Activated naive CD4-positive, alpha-beta T cell treated with anti-CD3 and anti-CD28 coated beads, Interleukin-2, amount 50 U/mL, for 24 hours (primary cell): ENCODE measurements around the gene PDZRN3.

Experiments used
- H3K27ac Mint-ChIP-seq: one replicate; pipeline ENCODE4 v1.8.0; 2021; ENCODE audit warnings: mild to moderate bottlenecking, mixed read lengths
- H3K27me3 Mint-ChIP-seq: one replicate; pipeline ENCODE4 v1.8.0; 2021; ENCODE audit warnings: mixed read lengths
- H3K36me3 Mint-ChIP-seq: one replicate; pipeline ENCODE4 v1.8.0; 2021; ENCODE audit warnings: mixed read lengths
- H3K4me1 Mint-ChIP-seq: one replicate; pipeline ENCODE4 v1.8.0; 2021; ENCODE audit warnings: mixed read lengths
- H3K4me3 Mint-ChIP-seq: one replicate; pipeline ENCODE4 v1.8.0; 2021; ENCODE audit warnings: mild to moderate bottlenecking, mixed read lengths
- H3K9me3 Mint-ChIP-seq: one replicate; pipeline ENCODE4 v1.8.0; 2021; ENCODE audit warnings: mixed read lengths

The PDZRN3 gene

DNA sequence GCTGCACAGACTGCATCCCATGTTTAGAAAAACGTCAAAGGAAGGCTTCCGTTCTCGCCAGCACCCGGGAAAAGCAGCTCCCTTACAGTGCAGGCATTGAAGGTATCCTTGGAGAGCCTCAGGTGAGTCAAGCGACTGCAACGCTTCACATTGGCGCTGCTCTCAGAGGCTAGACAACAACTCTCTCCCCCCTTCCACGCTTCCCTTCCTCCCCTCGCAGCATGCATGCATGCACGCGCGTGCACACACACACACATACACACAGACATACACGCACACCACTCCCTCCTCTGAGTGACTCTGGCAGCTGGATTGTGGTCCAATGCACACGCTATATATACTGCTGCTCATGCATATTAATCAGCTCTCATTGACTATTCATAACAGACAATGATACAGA, 191.1 kb downstream of the PDZRN3 start:
- Mint-ChIP-seq H3K36me3 (no peaks in the 10 kb centered on the region), H3K27me3 (peaks cover 2% of the 10 kb centered on the region), H3K9me3 (no peaks in the 10 kb centered on the region), H3K4me1 (no peaks in the 10 kb centered on the region), H3K27ac (no peak overlapping the region), H3K4me3 (no peak overlapping the region)

DNA sequence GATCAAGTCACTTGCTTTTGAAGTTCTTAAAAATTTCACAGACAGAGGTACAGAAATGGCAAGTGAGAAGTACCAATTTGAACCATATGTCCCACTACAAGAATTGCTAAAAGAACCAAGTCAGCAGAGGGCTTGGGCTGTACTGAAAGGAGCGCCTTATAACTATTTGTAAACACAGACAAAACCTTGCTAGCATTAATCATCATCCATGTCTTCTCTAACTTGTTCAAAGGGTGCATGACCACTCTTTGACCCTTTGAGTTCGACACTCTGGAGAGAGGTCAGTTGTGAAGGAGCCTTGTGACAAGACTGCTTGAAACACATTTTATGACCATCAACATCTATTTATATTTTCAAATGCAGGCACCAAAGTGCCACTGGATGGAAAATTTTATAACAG, 191.7 kb downstream of the PDZRN3 start:
- Mint-ChIP-seq H3K4me3 (no peak overlapping the region), H3K27me3 (peaks cover 2% of the 10 kb centered on the region), H3K9me3 (no peaks in the 10 kb centered on the region), H3K36me3 (no peaks in the 10 kb centered on the region), H3K27ac (no peak overlapping the region), H3K4me1 (no peaks in the 10 kb centered on the region)

DNA sequence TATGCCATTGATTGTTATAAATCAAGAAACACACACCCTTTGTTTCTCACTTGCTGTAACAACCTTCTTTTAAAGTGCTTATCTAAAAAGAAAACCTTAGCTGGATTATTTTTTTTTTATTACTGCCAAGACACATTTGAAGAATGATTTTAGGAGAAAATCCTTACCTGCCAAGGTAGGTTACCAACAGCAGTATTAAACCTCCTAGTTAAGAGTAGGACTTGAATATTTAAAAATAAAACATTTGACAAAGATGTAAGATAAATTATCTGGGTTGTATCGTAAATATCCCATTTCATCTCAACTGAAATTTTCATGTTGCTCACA, 192.1 kb downstream of the PDZRN3 start:
- no peaks in the 10 kb centered on the region for H3K9me3 Mint-ChIP-seq
- no peak overlapping the region for H3K27ac Mint-ChIP-seq
- no peaks in the 10 kb centered on the region for H3K36me3 Mint-ChIP-seq
- no peak overlapping the region for H3K4me3 Mint-ChIP-seq
- no peaks in the 10 kb centered on the region for H3K4me1 Mint-ChIP-seq
- peaks cover 2% of the 10 kb centered on the region for H3K27me3 Mint-ChIP-seq

DNA sequence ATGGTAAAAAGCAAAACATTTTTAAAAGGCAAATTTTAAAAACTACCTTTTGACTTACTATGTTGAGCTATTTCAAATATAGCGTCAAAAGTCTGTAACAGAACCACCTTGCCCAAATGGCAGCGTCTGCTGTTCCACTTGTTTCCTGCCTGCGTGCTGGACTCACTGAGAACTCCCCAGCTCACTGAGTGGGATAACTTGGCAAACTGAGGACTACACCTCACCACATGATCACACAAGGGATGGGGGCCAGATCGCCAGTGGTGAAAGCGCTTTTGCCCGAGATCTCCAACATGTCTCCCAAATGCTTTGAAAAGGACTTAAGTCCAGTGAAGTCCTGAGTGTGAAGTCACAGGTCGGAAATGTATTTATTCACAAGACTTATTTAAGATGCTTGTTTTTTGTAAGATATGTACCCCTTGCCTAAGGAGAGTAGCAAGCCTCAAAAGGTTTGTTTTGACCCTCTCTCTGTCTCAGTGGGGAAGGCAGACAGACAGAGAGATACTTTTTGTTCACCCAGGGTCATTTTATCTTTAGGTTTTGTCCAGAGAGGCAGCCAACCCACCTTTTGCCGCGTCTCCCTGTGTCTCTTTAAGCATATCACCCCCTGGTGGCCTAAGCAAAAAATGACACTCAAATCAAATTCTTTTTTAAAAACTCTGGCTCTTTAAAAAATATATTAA, 192.6 kb downstream of the PDZRN3 start:
- H3K9me3 Mint-ChIP-seq = no peaks in the 10 kb centered on the region

DNA sequence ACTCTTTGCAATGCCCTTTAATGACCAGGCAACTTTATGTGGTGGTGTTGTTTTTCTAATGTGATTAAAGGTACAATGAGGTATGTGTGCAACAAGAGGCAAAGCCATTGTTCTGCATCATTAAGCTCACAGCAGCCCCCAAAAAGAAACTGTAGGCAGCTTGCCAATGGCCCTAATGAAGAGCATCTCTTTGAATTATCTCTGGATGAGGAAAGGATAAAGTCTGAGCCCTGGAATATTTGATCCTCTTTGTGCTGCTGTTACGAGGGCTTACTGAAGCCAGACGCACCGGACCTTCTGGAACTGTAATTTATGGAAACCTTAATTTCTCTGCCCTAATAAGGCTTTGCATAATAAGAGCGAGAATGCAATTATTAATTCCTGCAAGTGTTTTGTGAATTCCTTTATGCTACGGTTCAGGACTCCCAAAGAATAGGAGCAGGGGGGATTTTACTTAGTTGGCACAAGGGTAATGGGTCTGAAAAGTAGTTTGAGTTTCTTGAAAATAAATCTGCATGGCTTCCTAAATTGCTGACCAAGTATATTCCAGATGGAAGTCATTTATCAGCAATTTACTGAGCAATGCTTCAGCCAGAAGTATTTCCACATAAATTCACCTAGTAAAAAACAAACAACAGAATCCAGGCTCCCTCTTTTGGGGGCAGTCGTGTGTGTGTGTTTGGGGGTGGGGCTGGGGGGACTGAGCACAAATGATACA, 193.4 kb downstream of the PDZRN3 start:
- Mint-ChIP-seq H3K4me1 (no peaks in the 10 kb centered on the region), H3K36me3 (no peaks in the 10 kb centered on the region), H3K27ac (no peak overlapping the region), H3K9me3 (no peaks in the 10 kb centered on the region), H3K4me3 (no peak overlapping the region), H3K27me3 (peaks cover 5% of the 10 kb centered on the region)

More for the DNA sequence above, 192.6 kb downstream of the PDZRN3 start:
- Mint-ChIP-seq H3K4me1 (no peaks in the 10 kb centered on the region), H3K4me3 (no peak overlapping the region), H3K36me3 (no peaks in the 10 kb centered on the region), H3K27ac (no peak overlapping the region), H3K27me3 (peaks cover 2% of the 10 kb centered on the region)

DNA sequence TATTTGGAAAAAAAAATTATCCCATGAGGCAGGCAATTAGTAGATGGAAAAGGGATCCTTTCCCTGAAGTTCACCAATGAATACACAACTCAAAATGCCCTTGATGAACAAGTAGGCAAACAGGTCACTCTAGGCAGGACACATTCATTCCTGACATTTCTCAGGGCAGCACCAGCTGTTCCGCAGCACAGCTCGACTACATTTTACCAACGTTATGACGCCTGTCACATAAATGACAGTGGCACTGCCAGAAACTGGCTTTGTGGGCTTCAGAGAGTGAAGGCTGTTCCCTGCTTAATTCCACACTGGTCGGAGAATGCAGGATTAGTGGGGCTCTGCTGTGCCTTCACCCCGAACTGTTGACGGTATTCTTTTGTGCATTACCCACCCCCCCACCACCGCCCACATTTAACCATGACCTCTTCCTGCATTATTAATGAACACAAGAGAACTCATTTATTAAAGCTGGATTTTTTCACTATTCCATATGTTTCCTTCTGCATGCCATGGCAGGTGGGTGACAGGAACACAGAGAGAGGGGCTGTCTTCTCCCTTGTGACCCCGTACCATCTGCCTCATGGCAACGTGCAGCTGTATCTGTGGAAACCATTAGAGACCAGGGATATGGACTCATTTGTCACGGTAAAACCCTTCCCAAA, 197.6 kb downstream of the PDZRN3 start:
- H3K27ac Mint-ChIP-seq = no peak overlapping the region
- H3K27me3 Mint-ChIP-seq = peaks cover 4% of the 10 kb centered on the region
- H3K4me3 Mint-ChIP-seq = no peak overlapping the region

DNA sequence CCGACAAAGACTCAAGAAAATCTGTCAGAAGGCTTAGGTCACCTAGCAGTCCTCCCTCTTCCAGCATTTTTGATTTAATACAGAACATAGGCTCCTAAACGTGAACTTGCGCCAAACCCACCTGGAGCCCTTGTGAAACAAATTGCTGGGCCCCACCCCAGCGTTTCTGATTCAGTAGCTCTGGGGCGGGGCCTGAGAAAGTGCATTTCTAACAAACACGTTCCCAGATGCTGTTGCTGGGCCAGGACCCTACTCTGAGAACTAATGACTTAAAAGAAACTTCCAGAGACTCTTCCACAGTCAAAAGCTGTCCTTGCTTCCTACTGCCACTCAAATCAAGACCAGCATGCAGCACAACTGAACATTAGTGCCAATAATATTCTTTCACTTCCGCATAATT, 198.1 kb downstream of the PDZRN3 start:
- no peak overlapping the region for H3K4me3 Mint-ChIP-seq
- H3K9me3 Mint-ChIP-seq = no peaks in the 10 kb centered on the region
- H3K36me3 Mint-ChIP-seq = no peaks in the 10 kb centered on the region
- H3K27me3 Mint-ChIP-seq = peaks cover 4% of the 10 kb centered on the region
- H3K4me1 Mint-ChIP-seq = no peaks in the 10 kb centered on the region
- H3K27ac Mint-ChIP-seq = no peak overlapping the region

More for the DNA sequence above, 197.6 kb downstream of the PDZRN3 start:
- Mint-ChIP-seq H3K36me3 (no peaks in the 10 kb centered on the region), H3K9me3 (no peaks in the 10 kb centered on the region), H3K4me1 (no peaks in the 10 kb centered on the region)

DNA sequence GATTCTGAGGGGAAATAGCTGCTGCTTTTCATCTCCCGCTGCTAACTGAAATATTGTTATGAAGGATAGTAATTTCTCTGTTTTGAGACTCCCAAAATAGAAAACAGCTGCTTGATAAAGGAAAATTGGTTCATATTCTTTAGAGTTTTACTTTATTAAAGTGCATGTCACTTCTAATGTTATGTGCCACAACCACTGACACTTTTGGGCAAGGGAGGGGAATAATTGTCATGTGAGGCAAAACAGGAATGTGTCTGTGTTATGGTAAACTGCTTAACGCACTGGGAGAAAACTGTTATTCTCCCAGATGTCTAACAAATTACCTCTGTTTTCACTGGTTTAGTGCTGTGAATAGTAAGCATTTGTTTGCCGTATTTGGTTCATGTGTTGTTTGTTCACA, 201.6 kb downstream of the PDZRN3 start:
- no peaks in the 10 kb centered on the region for H3K36me3 Mint-ChIP-seq
- no peaks in the 10 kb centered on the region for H3K9me3 Mint-ChIP-seq
- H3K4me1 Mint-ChIP-seq = no peaks in the 10 kb centered on the region
- H3K4me3 Mint-ChIP-seq = no peak overlapping the region
- peaks cover 4% of the 10 kb centered on the region for H3K27me3 Mint-ChIP-seq
- H3K27ac Mint-ChIP-seq = no peak overlapping the region

DNA sequence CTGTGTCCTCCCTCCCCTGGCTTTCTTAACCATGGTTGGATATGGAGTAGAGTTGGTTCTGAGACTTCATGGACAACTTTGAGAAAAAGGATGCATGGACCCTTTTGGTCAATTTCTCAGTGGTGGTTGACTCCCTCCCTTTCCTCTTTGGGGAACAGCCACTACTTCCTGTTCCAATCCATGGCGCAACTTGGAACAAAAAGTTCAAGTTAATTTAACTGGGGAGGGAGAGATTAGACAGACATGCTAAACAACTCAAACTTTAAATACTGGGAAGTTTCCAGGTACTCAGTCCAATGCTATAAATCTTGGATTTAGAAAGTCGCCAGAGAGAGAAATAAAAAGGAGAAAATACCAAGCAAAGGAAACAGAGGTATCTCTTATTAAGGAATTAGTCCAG, 202.2 kb downstream of the PDZRN3 start:
- H3K27ac Mint-ChIP-seq = no peak overlapping the region
- peaks cover 4% of the 10 kb centered on the region for H3K27me3 Mint-ChIP-seq
- no peaks in the 10 kb centered on the region for H3K4me1 Mint-ChIP-seq
- no peaks in the 10 kb centered on the region for H3K9me3 Mint-ChIP-seq
- no peaks in the 10 kb centered on the region for H3K36me3 Mint-ChIP-seq
- H3K4me3 Mint-ChIP-seq = no peak overlapping the region

DNA sequence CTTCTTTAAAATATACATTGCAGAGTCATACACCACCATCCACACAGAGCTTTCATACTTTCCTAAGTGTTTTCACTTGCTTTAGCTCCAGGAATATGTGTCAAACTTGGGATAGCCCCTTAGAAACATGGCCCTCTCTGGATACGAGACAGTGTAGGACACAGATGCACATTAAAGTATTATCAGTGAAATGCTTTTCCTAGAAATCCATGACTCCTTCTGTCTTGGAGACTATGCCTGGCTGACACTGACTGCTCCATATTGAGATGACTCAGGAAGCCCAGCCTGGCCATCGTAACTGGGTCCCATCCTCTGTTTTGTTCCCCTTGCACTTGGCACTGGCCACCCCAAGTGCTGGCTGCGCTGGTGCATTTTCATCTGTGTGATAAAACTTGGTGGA, 204.8 kb downstream of the PDZRN3 start:
- H3K4me1 Mint-ChIP-seq = no peaks in the 10 kb centered on the region
- H3K27ac Mint-ChIP-seq = no peak overlapping the region
- H3K4me3 Mint-ChIP-seq = no peak overlapping the region
- peaks cover 2% of the 10 kb centered on the region for H3K27me3 Mint-ChIP-seq
- peaks cover 2% of the 10 kb centered on the region for H3K9me3 Mint-ChIP-seq
- H3K36me3 Mint-ChIP-seq = no peaks in the 10 kb centered on the region

DNA sequence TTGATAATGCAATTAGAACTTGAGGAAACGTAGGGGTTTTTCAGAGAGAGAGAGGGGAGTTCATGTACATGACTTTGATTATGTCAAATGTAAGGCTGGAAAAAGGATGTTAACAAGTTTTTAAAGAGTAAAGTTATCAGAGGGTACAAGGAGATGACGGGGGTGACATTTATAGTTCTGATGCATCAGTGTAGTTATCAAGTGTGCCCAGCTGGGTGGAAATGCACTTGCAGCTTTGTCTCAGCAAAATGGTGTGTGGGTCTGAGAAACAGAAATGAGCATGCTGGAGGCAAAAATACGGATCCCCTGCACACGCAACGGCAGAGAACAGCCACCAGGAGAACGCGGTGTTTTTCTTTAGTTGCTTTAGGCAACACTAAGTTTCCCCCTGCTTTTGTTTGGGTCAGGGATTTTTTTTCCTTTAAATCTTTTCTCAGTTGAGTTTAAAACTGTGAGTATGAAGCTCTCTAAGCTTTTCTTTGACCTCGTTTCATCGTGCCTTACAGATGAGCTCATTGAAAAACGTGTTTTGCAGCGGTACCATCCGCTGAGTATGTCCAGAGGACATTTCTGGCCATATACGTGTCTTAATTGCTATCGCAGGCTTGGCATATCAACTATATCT, 205.4 kb downstream of the PDZRN3 start:
- no peaks in the 10 kb centered on the region for H3K4me1 Mint-ChIP-seq
- H3K27ac Mint-ChIP-seq = no peak overlapping the region
- peaks cover 2% of the 10 kb centered on the region for H3K27me3 Mint-ChIP-seq
- H3K36me3 Mint-ChIP-seq = no peaks in the 10 kb centered on the region
- H3K9me3 Mint-ChIP-seq = peaks cover 5% of the 10 kb centered on the region
- H3K4me3 Mint-ChIP-seq = no peak overlapping the region

DNA sequence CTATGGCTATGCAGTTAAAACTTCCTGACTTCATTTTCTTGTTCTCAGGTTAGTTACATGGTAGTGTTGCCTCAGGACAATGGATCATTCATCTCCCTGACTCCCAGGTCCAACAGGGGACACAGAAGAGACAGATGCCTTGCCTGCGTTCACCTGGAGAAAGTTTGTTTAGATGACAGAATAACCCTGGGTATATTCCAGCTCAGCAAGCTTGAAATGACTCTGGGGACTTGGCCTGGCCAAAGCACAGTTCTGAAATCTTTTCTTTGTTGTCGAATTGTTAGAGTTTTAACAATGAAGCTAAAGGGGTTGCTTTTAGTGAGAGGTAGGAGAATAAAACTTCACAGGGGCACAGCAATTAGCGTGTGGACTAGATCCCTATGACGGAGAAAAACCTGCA, 206.1 kb downstream of the PDZRN3 start:
- peaks cover 2% of the 10 kb centered on the region for H3K27me3 Mint-ChIP-seq
- H3K9me3 Mint-ChIP-seq = peaks cover 5% of the 10 kb centered on the region
- no peaks in the 10 kb centered on the region for H3K36me3 Mint-ChIP-seq
- no peak overlapping the region for H3K4me3 Mint-ChIP-seq
- no peak overlapping the region for H3K27ac Mint-ChIP-seq
- H3K4me1 Mint-ChIP-seq = no peaks in the 10 kb centered on the region

DNA sequence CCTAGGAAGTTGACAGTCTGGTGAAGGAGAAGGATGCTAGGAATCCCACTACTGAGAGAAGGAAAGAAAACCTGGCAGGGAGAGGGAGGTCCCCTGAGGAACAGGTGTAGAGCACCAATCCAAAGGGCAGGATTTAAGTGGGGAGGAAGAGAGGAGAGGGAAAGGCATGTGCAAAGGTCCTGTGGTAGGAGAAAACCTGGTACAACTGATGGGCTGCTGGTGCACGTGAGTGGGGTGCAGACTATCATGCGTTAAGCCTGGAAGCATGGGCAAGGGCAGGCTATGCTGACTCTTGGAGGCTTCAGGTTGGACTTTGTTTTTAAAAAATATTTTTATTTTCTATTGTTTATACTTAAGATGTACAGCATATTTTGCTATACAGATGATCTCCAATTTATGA, 209.6 kb downstream of the PDZRN3 start:
- Mint-ChIP-seq H3K4me1 (no peaks in the 10 kb centered on the region), H3K36me3 (no peaks in the 10 kb centered on the region), H3K4me3 (no peak overlapping the region), H3K27me3 (peaks cover 1% of the 10 kb centered on the region), H3K27ac (no peak overlapping the region), H3K9me3 (peaks cover 5% of the 10 kb centered on the region)

DNA sequence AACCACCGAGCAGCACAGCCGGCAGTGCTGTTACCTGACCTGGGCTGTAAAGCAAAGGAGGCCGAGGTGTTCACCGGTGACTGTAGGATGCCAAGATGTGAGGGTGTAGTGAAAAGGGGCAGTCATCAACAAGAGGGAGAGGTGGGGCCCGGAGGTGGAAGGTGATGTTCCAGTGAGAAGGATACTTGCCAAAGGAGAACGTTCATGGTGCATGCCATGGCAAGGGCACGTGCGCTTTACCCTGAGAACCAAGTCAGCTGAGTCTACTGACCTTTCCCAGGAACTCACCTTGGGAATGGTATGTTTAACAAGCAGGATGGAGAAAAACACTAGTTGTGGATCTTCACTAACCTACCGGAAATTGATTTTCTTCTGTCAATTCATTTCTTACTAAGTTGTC, 211.1 kb downstream of the PDZRN3 start:
- peaks cover 1% of the 10 kb centered on the region for H3K27me3 Mint-ChIP-seq
- H3K9me3 Mint-ChIP-seq = peaks cover 5% of the 10 kb centered on the region
- H3K4me1 Mint-ChIP-seq = no peaks in the 10 kb centered on the region
- no peak overlapping the region for H3K4me3 Mint-ChIP-seq
- no peaks in the 10 kb centered on the region for H3K36me3 Mint-ChIP-seq
- H3K27ac Mint-ChIP-seq = no peak overlapping the region

DNA sequence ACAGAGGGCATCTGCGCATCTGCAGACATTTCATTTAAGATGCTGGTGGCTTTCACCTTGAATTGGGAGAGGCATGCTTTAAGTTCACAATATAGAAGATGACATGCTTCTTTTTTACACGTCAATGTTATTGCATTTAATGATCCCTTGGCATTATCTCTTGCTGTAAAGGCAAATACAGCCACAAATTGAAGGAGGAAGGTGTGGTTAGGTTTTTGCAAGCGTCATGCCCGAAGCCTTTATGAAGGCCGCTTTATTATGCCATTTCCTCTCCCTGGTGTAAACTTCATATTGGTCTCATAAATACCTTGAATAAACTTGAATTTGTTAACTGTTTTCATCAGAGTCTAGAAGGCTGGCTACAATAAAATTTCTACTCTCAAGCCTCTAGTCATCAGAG, 212.7 kb downstream of the PDZRN3 start:
- no peaks in the 10 kb centered on the region for H3K36me3 Mint-ChIP-seq
- no peak overlapping the region for H3K27ac Mint-ChIP-seq
- H3K27me3 Mint-ChIP-seq = peaks cover 1% of the 10 kb centered on the region

DNA sequence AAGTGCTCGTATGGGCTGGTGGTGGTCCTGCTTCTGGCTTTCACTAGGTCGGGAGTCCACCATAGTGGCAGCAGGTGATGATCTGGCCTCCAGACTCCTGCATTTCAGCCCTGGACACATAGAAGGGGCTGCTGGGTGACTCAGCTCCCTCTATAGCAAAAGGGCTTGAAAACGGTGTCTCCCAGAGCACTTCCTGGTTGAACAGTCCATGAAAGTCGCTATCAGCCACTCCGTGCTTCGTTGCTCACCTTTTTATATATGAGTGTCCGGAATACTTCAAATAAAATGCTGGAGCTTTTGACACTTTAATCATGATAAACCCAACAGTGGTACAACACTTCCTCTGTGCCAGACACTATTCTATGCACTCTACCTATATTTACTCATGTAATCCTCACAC, 213.2 kb downstream of the PDZRN3 start:
- Mint-ChIP-seq H3K36me3 (no peaks in the 10 kb centered on the region), H3K27me3 (peaks cover 3% of the 10 kb centered on the region), H3K4me3 (no peak overlapping the region), H3K27ac (no peak overlapping the region), H3K4me1 (no peaks in the 10 kb centered on the region), H3K9me3 (peaks cover 5% of the 10 kb centered on the region)

More for the DNA sequence above, 212.7 kb downstream of the PDZRN3 start:
- Mint-ChIP-seq H3K4me3 (no peak overlapping the region), H3K4me1 (no peaks in the 10 kb centered on the region), H3K9me3 (peaks cover 5% of the 10 kb centered on the region)
